CMK (cell line): Measurements from ENCODE around the gene SPAG9.

ENCODE experiments used
- DNase-seq: peaks from one replicate; pipeline ENCODE4 v3.0.0-alpha.2; 2010; ENCODE audit warnings: low read depth

The SPAG9 gene, protein sequence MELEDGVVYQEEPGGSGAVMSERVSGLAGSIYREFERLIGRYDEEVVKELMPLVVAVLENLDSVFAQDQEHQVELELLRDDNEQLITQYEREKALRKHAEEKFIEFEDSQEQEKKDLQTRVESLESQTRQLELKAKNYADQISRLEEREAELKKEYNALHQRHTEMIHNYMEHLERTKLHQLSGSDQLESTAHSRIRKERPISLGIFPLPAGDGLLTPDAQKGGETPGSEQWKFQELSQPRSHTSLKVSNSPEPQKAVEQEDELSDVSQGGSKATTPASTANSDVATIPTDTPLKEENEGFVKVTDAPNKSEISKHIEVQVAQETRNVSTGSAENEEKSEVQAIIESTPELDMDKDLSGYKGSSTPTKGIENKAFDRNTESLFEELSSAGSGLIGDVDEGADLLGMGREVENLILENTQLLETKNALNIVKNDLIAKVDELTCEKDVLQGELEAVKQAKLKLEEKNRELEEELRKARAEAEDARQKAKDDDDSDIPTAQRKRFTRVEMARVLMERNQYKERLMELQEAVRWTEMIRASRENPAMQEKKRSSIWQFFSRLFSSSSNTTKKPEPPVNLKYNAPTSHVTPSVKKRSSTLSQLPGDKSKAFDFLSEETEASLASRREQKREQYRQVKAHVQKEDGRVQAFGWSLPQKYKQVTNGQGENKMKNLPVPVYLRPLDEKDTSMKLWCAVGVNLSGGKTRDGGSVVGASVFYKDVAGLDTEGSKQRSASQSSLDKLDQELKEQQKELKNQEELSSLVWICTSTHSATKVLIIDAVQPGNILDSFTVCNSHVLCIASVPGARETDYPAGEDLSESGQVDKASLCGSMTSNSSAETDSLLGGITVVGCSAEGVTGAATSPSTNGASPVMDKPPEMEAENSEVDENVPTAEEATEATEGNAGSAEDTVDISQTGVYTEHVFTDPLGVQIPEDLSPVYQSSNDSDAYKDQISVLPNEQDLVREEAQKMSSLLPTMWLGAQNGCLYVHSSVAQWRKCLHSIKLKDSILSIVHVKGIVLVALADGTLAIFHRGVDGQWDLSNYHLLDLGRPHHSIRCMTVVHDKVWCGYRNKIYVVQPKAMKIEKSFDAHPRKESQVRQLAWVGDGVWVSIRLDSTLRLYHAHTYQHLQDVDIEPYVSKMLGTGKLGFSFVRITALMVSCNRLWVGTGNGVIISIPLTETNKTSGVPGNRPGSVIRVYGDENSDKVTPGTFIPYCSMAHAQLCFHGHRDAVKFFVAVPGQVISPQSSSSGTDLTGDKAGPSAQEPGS (N-terminal part only)

GRCh38 chr17:51120739-51121619, at the start of gene SPAG9:
SPAG9 (minus strand) TSS chr17:51120868; CDS start chr17:51120656, 212 bp downstream.
- peak; percentile 85 for DNase-seq

DNA sequence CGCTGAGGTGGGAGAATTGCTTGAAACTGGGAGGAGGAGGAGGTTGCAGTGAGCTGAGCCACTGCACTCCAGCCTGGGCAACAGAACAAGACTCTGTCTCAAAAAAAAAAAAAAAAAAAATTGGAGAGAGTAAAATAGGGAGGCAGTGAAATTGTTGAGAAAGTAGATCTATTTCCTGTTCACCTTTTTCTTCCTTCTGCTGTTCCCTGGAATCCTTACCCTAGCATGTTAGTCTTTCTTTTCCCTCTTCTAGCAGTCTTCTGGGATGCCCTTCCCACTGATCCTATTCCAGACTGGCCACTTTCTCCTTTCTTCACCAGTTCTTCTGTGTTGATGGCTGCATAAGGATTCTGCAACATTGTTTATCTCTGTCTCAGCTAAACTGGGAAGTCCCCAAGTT, 48.7 kb upstream of the SPAG9 start:
- no peak for DNase-seq

DNA sequence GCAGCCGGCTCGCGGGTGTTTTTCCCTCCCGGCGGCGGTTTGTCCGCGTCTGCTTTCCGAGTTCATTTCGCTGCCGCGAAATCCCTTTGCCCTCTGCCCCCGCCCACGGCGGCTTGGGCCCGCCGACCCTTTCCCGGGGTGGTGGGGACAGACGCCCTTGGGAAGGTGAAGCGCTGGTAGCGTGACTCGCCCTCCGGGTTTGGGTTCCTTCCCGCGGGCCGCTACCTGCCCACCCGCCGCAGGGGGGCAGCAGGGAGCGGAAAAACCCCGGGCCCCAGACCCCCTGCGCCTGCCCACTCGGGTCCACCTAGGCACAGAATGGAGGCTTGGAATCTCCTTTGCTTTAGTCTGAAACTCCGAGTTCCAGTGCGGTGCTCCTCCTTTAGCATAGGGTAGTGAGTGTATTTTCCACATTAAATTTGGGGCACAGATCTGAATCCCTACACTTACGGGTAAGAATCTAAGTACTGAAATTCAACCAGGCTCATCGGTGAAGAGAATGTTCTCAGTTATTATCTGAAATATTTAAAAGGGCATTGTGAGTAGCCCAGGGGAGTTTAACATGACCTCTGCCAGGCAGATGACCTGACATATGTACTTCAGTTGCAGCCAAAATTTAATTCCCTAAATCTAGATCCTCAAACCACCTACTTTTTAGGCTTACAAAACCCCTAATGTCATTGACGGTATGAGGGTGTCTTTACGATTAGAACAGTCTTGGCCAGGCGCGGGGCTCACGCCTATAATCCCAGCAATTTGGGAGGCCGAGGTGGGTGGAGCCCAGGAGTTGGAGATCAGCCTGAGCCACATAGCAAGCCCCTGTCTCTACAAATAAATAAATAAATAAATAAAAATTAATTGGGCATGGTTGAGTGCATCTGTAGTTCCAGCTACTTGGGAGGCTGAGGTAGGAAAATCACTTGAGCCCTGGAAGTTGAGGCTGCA, 46.6 kb upstream of the SPAG9 start:
- DNase-seq: peak; percentile 29

- DNase-seq: peak; percentile 71
Observed at GRCh38 chr17:51166198-51166986, 45.7 kb upstream of the SPAG9 start, which contains the start of gene NME2. NME2 (plus strand) TSS chr17:51166411; CDS start chr17:51166831, 420 bp downstream.

- no peak for DNase-seq
Observed at GRCh38 chr17:51165680-51166197, 45.1 kb upstream of the SPAG9 start.

DNA sequence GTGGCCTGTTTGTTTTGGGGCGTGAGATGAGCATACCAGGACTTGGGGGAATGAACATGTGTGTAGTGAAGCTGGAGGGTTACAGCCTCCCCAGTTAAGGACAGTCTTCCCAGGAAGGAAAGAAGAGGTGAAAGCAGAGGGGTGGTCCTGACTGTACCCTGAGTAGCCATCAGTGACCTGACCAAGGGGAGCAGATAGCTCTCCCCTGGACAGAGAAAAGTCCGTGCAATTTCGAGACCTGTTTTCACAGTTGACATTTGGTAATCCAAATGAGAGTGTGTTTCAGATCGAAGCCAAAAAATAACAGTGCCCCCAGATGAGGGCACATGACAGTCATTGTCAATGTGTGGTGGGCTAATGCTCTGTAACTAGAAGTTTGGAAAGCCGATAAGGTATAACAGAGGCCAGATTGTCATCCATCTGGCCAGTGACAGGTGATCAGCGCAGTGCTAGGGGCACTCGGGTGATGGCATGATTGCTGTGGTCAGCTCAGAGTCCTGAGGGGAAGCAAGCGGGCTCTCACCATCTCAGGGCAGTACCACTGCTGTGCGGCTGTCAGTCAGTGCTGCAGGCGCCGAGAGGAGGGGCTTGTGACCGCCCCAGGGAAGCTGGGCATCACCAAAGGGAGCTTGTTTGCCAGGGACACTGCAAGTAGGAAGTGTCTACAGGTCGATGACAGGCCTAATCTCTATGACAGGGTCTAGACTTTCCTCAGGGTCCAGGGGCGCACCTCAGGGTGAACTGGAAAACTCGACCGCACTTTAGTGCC, 44.4 kb upstream of the SPAG9 start:
- DNase-seq: no peak

DNA sequence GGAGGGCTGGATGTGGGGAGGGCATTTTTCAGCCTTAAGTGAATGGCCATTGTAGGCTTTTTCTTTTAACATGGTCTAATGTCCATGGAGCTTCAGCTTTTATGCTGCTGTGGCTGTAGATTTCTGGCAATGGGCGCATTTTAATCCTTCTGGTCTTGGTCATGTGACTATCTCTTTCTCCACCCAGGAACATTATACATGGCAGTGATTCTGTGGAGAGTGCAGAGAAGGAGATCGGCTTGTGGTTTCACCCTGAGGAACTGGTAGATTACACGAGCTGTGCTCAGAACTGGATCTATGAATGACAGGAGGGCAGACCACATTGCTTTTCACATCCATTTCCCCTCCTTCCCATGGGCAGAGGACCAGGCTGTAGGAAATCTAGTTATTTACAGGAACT, 40.9 kb upstream of the SPAG9 start:
- DNase-seq: no peak

DNA sequence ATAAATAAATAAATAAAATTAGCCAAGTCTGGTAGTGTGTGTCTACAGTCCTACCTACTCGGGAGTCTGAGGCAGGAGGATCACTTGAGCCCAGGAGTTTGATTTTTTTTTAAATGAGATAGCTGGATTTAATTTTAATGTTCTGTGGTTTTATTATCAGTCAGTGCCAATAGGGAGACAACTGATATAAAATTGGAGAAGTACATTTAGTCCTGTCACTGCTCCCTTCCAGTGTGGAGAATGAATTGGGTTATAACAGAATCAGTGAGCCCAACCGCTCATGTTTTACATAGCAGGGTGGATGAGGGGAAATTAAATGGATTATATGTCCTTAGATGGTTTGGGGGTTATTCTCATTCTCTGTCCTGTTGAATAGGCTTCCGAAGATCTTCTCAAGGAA, 38.9 kb upstream of the SPAG9 start:
- DNase-seq: no peak

GRCh38 chr17:51155416-51155815, 34.7 kb upstream of the SPAG9 start:
- no peak for DNase-seq

DNA sequence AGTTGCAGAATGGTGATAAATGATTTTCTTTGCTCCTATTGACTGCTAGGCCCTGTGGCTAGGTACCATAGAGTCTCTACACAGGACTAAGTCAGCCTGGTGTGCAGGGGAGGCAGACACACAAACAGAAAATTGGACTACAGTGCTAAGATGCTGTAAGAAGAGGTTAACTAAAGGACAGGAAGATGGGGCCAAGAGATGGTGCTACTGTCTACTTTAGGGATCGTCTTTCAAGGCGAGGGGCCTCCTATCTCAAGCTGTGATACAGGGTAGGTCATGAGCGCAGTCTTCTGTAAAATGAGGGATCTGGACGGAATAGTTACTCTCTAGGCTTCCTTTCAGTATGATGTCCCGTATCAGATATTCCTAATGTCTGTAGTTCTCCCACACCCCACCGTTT, 33.5 kb upstream of the SPAG9 start:
- DNase-seq: no peak

- peak; percentile 96 for DNase-seq
Observed at GRCh38 chr17:51153210-51154072, 32.8 kb upstream of the SPAG9 start, which contains the start of gene NME1. NME1 (plus strand) TSS chr17:51153559; CDS start chr17:51155655, 2,096 bp downstream.

DNA sequence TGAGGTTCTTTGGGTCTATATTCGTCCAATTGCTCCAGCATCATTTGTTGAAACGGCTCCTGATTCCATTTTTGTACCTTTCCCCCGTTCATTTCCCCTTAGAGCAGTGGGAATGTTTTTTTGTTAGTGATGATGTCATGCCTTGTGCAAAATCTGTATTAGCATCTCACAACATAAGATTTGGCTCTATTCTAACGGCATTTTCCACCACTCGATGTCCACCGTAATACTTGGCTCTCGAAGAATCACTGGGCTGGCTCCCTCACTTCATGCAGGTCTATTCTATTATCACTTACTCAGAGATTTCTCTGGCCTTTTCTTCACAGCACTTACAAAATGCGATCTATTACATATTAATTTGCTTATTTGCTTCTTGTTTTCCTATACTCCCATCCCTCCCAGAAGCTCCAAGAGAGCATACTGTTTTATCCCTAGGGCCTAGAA, 32.1 kb upstream of the SPAG9 start:
- DNase-seq: no peak

- DNase-seq: no peak
Observed at GRCh38 chr17:51150932-51151331, 30.3 kb upstream of the SPAG9 start.

- DNase-seq: no peak
Observed at GRCh38 chr17:51149163-51149562, 28.5 kb upstream of the SPAG9 start.

GRCh38 chr17:51147650-51148049, 27.0 kb upstream of the SPAG9 start:
- no peak for DNase-seq

DNA sequence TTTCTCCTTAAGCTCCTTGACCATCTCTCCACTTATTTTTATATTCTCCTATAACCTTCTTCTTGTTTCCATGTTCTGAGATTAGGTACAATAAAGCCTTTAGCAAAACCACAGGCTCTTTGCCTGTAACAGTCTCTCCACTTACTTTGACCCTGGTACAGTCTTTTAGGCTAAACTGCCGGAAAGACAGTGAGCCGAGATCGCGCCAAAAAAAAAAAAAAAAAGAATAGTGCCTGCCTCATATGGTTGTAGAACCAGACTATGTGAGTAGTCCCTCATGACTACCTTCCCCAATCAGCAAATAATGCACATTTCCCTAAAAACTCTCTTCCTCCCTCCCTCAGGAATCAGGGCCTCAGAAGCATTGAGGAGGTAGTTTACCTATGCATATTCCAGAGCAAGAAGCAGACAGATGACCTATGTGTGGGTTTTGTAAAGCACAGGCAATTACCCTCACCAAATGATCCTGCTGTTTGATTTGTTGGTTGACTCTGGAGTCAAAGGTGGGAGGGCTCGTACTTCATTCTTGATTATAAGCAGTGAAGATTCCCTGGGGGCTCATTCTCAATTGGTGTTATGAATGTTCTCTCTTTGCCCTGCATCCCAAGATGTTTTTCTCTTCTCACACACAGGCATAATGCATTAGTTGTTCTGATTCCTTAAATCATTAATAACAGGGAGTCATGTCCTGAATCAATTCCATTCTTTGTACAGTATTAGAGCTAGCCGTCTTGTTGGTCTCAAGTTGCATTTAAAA, 23.8 kb upstream of the SPAG9 start:
- no peak for DNase-seq
